H1 (cell line): ENCODE results near the gene LEKR1. TPM values are rescaled to one million over a fixed set of nuclear protein-coding genes. Genes with fewer than 3 reads are reported as not detected.

Source experiments
- CBX8 ChIP-seq: fragments of 300-800, 300-1000 bp; sonication (generic); IDR thresholded peaks from 2 replicates; pipeline ENCODE4 v1.7.1; 2016; ENCODE audit warnings: low read depth, low read length, borderline replicate concordance
- GTF2F1 ChIP-seq: IDR thresholded peaks from 2 replicates; pipeline ENCODE4 v1.6.1; 2012; ENCODE audit warnings: low read depth, low read length, improper control_type of control experiment, borderline replicate concordance
- HDAC2 ChIP-seq, 2 experiments: fragments of 300-600 bp in 1 of 2; sonication (generic) in 1 of 2; IDR thresholded peaks; 2 replicates each; pipeline ENCODE4 v1.6.1; 2011 to 2012; ENCODE audit warnings: low read depth in 2 of 2, low read length in 2 of 2, mild to moderate bottlenecking in 2 of 2, moderate library complexity in 2 of 2, borderline replicate concordance in 1 of 2, inconsistent platforms in 1 of 2
- SP4 ChIP-seq: IDR thresholded peaks from 2 replicates; pipeline ENCODE4 v1.6.1; 2012; ENCODE audit warnings: low read length, inconsistent platforms
- polyA plus RNA-seq, 7 experiments: library from polyadenylated mRNA; depleted of rRNA in 3 of 7; stranded (reverse) in 5 of 7; unstranded in 2 of 7; fragments of >200 nt in 5 of 7; fragments of 200-250 nt in 2 of 7; gene quantifications; 1 replicate in 5 of 7; 2 replicates in 1 of 7; 4 replicates in 1 of 7; pipeline versions ENCODE4 v1.2.1 to v1.2.3, GENCODE V29; 2011 to 2013; ENCODE audit warnings: missing spikeins in 2 of 7, mixed read lengths in 2 of 7
- total RNA-seq: library from RNA; stranded (reverse); fragmentation: NEBNext Ultra II Directional; extraction: Animal tissue kit (Norgen Biotek cat#: 25700); gene quantifications from 2 replicates; pipeline ENCODE4 v1.2.1, GENCODE V29; 2021
- TF ChIP-seq, protein P1 (sequence below), 3 experiments: IDR thresholded peaks; 1 replicate in 2 of 3; 2 replicates in 1 of 3; pipeline versions ENCODE4 v1.5.1 to v1.6.1; 2011; ENCODE audit warnings: low read length in 3 of 3, mild to moderate bottlenecking in 3 of 3, inconsistent platforms in 2 of 3, low read depth in 1 of 3, moderate library complexity in 1 of 3; ENCODE audit not compliant: insufficient read depth in 1 of 3; ENCODE audit errors: control extremely low read depth in 1 of 3

LEKR1 gene
- total and polyA plus RNA-seq, 2 of the 8 experiments (the other 6 are each of a cell fraction or from before 2014, with no cell fraction given), result 0.08 TPM; not detected in 1

DNA sequence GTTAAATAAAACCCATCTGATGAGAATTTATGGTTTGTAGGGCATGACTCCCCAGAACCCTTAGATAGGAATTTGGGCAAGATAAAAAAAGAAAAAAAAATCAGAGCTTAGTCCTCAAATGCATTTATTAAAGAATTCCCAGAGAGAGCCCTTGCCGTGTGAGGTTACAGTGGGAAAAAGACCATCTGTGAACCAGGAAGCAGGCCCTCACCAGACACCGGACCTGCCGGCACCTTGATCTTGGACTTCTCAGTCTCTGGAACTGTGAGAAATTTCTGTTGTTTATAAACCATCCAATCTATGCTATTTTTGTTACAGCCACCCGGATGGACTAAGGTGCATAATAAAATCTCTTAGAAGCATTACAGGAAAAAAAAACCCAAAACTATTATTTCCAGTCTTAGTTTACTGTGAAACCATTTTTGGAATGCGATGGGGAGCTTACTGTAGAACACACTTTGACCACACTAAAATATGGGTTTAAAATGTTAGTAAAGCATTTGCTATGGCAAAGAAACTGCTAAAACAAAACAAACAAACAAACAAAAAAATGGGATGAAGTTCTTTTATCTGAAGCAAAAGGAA is 72.2 kb downstream of the LEKR1 start (continued):
- TF ChIP-seq SP4 (no peak), GTF2F1 (no peak), HDAC2 (IDR thresholded peaks at IDR 0.05; ENCODE audit: borderline replicate concordance in 1 of 2, low read depth in 2 of 2, low read length in 2 of 2) (no peak), CBX8 (no peak)
- TF ChIP-seq, protein P1, sequence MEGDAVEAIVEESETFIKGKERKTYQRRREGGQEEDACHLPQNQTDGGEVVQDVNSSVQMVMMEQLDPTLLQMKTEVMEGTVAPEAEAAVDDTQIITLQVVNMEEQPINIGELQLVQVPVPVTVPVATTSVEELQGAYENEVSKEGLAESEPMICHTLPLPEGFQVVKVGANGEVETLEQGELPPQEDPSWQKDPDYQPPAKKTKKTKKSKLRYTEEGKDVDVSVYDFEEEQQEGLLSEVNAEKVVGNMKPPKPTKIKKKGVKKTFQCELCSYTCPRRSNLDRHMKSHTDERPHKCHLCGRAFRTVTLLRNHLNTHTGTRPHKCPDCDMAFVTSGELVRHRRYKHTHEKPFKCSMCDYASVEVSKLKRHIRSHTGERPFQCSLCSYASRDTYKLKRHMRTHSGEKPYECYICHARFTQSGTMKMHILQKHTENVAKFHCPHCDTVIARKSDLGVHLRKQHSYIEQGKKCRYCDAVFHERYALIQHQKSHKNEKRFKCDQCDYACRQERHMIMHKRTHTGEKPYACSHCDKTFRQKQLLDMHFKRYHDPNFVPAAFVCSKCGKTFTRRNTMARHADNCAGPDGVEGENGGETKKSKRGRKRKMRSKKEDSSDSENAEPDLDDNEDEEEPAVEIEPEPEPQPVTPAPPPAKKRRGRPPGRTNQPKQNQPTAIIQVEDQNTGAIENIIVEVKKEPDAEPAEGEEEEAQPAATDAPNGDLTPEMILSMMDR (IDR thresholded peaks at IDR 0.05; ENCODE audit: control extremely low read depth in 1 of 3, insufficient read depth in 1 of 3, low read depth in 1 of 3, low read length in 3 of 3), result no peak
- TF ChIP-seq, all 59 proteins: peak for 0
